HepG2 (cell line): ENCODE measurements around the gene HES1. TPM values are rescaled to one million over a fixed set of nuclear protein-coding genes. Genes with fewer than 3 reads are reported as not detected.

Experiments
- AGO2 ChIP-seq: fragments of 200-400 bp; formaldehyde crosslinking; optimal IDR thresholded peaks from 2 replicates; pipeline ENCODE3; 2017; ENCODE audit warnings: mild to moderate bottlenecking, low read depth, low read length, moderate library complexity
- BHLHE40 ChIP-seq: IDR thresholded peaks from 2 replicates; pipeline ENCODE4 v1.6.1; 2011; ENCODE audit warnings: low read length, improper control_type of control experiment
- CHD2 ChIP-seq: IDR thresholded peaks from 2 replicates; pipeline ENCODE4 v1.6.1; 2011; ENCODE audit warnings: low read depth, low read length, improper control_type of control experiment
- ELF3 ChIP-seq: IDR thresholded peaks from 2 replicates; pipeline ENCODE4 v1.6.1; 2016; ENCODE audit warnings: missing genetic modification reagents, missing compliant biosample characterization
- HNRNPLL ChIP-seq: fragments of 200-400 bp; formaldehyde crosslinking; IDR thresholded peaks from 2 replicates; pipeline ENCODE4 v1.6.1; 2017; ENCODE audit warnings: mild to moderate bottlenecking, low read depth, low read length; ENCODE audit not compliant: poor library complexity, severe bottlenecking
- KAT7 ChIP-seq: IDR thresholded peaks from 2 replicates; pipeline ENCODE4 v1.6.1; 2018; ENCODE audit warnings: borderline replicate concordance, missing compliant biosample characterization
- KLF9 ChIP-seq: IDR thresholded peaks from 2 replicates; pipeline ENCODE4 v1.6.1; 2016; ENCODE audit warnings: low read depth
- MEF2D ChIP-seq: sonication (generic); formaldehyde crosslinking; IDR thresholded peaks from 2 replicates; pipeline ENCODE4 v1.5.1; 2020; ENCODE audit warnings: mild to moderate bottlenecking, missing genetic modification reagents
- NCOR1 ChIP-seq: fragments of 200-600 bp; sonication (generic); IDR thresholded peaks from 2 replicates; pipeline ENCODE4 v1.7.0; 2017; ENCODE audit warnings: antibody characterized with exemption, low read length, borderline replicate concordance
- NR3C1 ChIP-seq: sonication (generic); formaldehyde crosslinking; IDR thresholded peaks from 2 replicates; pipeline ENCODE4 v1.4.0; 2020; ENCODE audit warnings: missing genetic modification reagents
- PHF8 ChIP-seq: sonication (generic); formaldehyde crosslinking; IDR thresholded peaks from 2 replicates; pipeline ENCODE4 v1.5.0; 2020; ENCODE audit warnings: missing genetic modification reagents
- SIX1 ChIP-seq: sonication (generic); formaldehyde crosslinking; IDR thresholded peaks from 2 replicates; pipeline ENCODE4 v1.4.0; 2020; ENCODE audit warnings: missing genetic modification reagents, borderline replicate concordance
- SIX4 ChIP-seq: sonication (generic); formaldehyde crosslinking; IDR thresholded peaks from 2 replicates; pipeline ENCODE4 v1.4.0; 2020; ENCODE audit warnings: missing genetic modification reagents
- TBL1XR1 ChIP-seq: fragments of 150-350 bp; IDR thresholded peaks from 2 replicates; pipeline ENCODE4 v1.6.1; 2014; ENCODE audit warnings: borderline replicate concordance, low read length; ENCODE audit not compliant: partially characterized antibody
- TEAD2 ChIP-seq: sonication (generic); formaldehyde crosslinking; IDR thresholded peaks from 2 replicates; pipeline ENCODE4 v1.9.0; 2021; ENCODE audit warnings: missing genetic modification reagents
- ZC3H4 ChIP-seq: sonication (generic); formaldehyde crosslinking; IDR thresholded peaks from 2 replicates; pipeline ENCODE4 v1.4.0; 2020; ENCODE audit warnings: missing genetic modification reagents, borderline replicate concordance
- ZNF263 ChIP-seq: sonication (generic); formaldehyde crosslinking; IDR thresholded peaks from 2 replicates; pipeline ENCODE4 v1.4.0; 2020; ENCODE audit warnings: missing genetic modification reagents
- ZNF3 ChIP-seq: IDR thresholded peaks from 2 replicates; pipeline ENCODE4 v1.7.0; 2017; ENCODE audit warnings: inconsistent platforms
- ZNF484 ChIP-seq: sonication (generic); formaldehyde crosslinking; IDR thresholded peaks from 2 replicates; pipeline ENCODE4 v1.5.1; 2020; ENCODE audit warnings: mild to moderate bottlenecking, low read depth, missing genetic modification reagents, borderline replicate concordance
- ZNF558 ChIP-seq: sonication (generic); formaldehyde crosslinking; IDR thresholded peaks from 2 replicates; pipeline ENCODE4 v1.9.0; 2022; ENCODE audit warnings: mild to moderate bottlenecking, missing genetic modification reagents, borderline replicate concordance
- ZNF577 ChIP-seq: sonication (generic); formaldehyde crosslinking; IDR thresholded peaks from 2 replicates; pipeline ENCODE4 v1.4.0; 2020; ENCODE audit warnings: mild to moderate bottlenecking, low read depth, missing genetic modification reagents, borderline replicate concordance
- ZNF670 ChIP-seq: sonication (generic); formaldehyde crosslinking; IDR thresholded peaks from 2 replicates; pipeline ENCODE4 v1.8.0; 2022; ENCODE audit warnings: mild to moderate bottlenecking, missing genetic modification reagents, borderline replicate concordance
- ZNF792 ChIP-seq: IDR thresholded peaks from 2 replicates; pipeline ENCODE4 v1.6.1; 2016
- ZNF879 ChIP-seq: sonication (generic); formaldehyde crosslinking; IDR thresholded peaks from 2 replicates; pipeline ENCODE4 v1.8.1; 2023; ENCODE audit warnings: missing genetic modification reagents
- polyA plus RNA-seq, 8 experiments: library from polyadenylated mRNA; depleted of rRNA in 3 of 8; stranded (reverse) in 7 of 8; unstranded in 1 of 8; fragments of >200 nt; fragmentation: Illumina TruSeq in 4 of 8; extraction: Trizol in 4 of 8; gene quantifications; 2 replicates each; pipeline versions ENCODE4 v1.2.1 to v1.2.3, GENCODE V29; 2011 to 2016; ENCODE audit warnings: low read depth in 4 of 8, missing spikeins in 1 of 8, mixed read lengths in 1 of 8; ENCODE audit not compliant: insufficient read depth in 1 of 8
- total RNA-seq, 5 experiments: library from RNA; depleted of rRNA; stranded (reverse); fragments of >200 nt; fragmentation: Illumina TruSeq; extraction: Trizol; gene quantifications; 2 replicates each; pipeline ENCODE4 v1.2.3, GENCODE V29; 2016; ENCODE audit warnings: low read depth in 1 of 5
- TF ChIP-seq, protein P1 (sequence below): sonication (generic); formaldehyde crosslinking; IDR thresholded peaks from 2 replicates; pipeline ENCODE4 v1.9.0; 2021; ENCODE audit warnings: missing genetic modification reagents, borderline replicate concordance
- TF ChIP-seq, protein P2 (sequence below): sonication (generic); formaldehyde crosslinking; IDR thresholded peaks from 2 replicates; pipeline ENCODE4 v1.8.0; 2022; ENCODE audit warnings: mild to moderate bottlenecking, missing genetic modification reagents; ENCODE audit not compliant: insufficient replicate concordance
- TF ChIP-seq, protein P3 (sequence below): IDR thresholded peaks from 2 replicates; pipeline ENCODE4 v1.6.1; 2016; ENCODE audit warnings: low read depth, control low read depth
- TF ChIP-seq, protein P4 (sequence below): sonication (generic); formaldehyde crosslinking; IDR thresholded peaks from 2 replicates; pipeline ENCODE4 v1.5.0; 2020; ENCODE audit warnings: missing genetic modification reagents

The HES1 gene
- total and polyA plus RNA-seq, 2 of the 13 experiments (the other 11 are each of a cell fraction or from before 2014, with no cell fraction given): 15.4 to 19.8 TPM

DNA sequence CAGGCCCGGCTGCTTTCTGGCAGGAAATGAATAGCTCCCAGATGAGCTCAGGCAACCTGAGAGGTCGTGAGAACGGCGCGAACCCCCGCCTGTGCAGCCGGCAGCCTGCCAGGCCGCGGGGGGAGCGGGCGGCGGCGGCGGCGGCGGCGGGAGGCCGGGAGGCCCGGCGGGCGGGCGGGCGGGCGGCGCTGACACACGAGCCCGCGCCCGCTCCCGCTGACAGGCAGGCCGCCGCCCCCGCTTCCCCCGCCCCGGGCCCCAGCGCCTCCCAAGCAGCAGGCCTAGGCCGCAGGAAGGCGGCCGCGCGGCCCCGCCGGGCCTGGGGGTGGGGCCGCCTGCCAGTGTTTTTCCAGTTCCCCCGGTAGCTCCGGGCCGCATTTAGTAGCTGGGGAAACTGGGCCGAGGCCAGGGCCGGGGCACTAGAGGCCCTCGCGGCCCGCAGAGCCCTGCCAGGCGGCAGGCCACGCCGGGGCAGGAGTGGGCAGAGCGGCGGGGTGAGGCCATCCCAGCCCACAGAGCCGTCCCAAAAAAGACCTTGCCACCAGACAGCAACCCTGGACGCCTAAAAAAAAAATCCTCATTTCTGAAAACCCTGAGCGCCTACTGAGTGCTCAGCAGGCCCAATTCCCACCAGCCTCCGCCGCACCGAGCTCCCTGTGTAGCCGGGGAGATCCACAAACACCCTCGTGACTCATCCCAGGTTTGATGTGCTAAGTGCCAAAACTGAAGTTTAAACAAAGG lies 5.6 kb downstream of the HES1 start (continued):
- TF ChIP-seq TBL1XR1: no peak
- no peak for TF ChIP-seq BHLHE40
- TF ChIP-seq SIX1 (CRISPR knock-in tag): no peak
- no peak for TF ChIP-seq CHD2
- peak; percentile 85 for TF ChIP-seq PHF8 (CRISPR knock-in tag)
- no peak for TF ChIP-seq AGO2
- 0 out of 2 replicates have a peak, but pooled peaks have one; percentile 39 for TF ChIP-seq ZNF558 (CRISPR knock-in tag)
- TF ChIP-seq, protein P1, sequence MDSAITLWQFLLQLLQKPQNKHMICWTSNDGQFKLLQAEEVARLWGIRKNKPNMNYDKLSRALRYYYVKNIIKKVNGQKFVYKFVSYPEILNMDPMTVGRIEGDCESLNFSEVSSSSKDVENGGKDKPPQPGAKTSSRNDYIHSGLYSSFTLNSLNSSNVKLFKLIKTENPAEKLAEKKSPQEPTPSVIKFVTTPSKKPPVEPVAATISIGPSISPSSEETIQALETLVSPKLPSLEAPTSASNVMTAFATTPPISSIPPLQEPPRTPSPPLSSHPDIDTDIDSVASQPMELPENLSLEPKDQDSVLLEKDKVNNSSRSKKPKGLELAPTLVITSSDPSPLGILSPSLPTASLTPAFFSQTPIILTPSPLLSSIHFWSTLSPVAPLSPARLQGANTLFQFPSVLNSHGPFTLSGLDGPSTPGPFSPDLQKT (CRISPR knock-in tag): no peak
- TF ChIP-seq NCOR1: no peak
- TF ChIP-seq NR3C1: no peak
- TF ChIP-seq ZNF3 (CRISPR knock-in tag): no peak
- TF ChIP-seq ELF3: no peak
- 0 out of 2 replicates have a peak, but pooled peaks have one; percentile 13 for TF ChIP-seq ZNF263 (CRISPR knock-in tag)
- TF ChIP-seq ZNF670: peak; percentile 72; the same call in 1 of the 2 replicates
- TF ChIP-seq ZNF577 (CRISPR knock-in tag): no peak
- no peak for TF ChIP-seq ZNF484 (CRISPR knock-in tag)
- peak; percentile 13; the same call in 1 of the 2 replicates for TF ChIP-seq ZNF792 (CRISPR knock-in tag)
- no peak for TF ChIP-seq SIX4 (CRISPR knock-in tag)
- TF ChIP-seq TEAD2: no peak
- TF ChIP-seq, protein P2, sequence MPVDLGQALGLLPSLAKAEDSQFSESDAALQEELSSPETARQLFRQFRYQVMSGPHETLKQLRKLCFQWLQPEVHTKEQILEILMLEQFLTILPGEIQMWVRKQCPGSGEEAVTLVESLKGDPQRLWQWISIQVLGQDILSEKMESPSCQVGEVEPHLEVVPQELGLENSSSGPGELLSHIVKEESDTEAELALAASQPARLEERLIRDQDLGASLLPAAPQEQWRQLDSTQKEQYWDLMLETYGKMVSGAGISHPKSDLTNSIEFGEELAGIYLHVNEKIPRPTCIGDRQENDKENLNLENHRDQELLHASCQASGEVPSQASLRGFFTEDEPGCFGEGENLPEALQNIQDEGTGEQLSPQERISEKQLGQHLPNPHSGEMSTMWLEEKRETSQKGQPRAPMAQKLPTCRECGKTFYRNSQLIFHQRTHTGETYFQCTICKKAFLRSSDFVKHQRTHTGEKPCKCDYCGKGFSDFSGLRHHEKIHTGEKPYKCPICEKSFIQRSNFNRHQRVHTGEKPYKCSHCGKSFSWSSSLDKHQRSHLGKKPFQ: peak; percentile 91
- no peak for TF ChIP-seq KLF9 (CRISPR knock-in tag)
- TF ChIP-seq, protein P3, sequence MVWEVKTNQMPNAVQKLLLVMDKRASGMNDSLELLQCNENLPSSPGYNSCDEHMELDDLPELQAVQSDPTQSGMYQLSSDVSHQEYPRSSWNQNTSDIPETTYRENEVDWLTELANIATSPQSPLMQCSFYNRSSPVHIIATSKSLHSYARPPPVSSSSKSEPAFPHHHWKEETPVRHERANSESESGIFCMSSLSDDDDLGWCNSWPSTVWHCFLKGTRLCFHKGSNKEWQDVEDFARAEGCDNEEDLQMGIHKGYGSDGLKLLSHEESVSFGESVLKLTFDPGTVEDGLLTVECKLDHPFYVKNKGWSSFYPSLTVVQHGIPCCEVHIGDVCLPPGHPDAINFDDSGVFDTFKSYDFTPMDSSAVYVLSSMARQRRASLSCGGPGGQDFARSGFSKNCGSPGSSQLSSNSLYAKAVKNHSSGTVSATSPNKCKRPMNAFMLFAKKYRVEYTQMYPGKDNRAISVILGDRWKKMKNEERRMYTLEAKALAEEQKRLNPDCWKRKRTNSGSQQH: peak; percentile 74; the same call in 1 of the 2 replicates
- TF ChIP-seq MEF2D: no peak
- no peak for TF ChIP-seq ZNF879
- 0 out of 2 replicates have a peak, but pooled peaks have one; percentile 56 for TF ChIP-seq ZC3H4 (CRISPR knock-in tag)
- peak; percentile 50 for TF ChIP-seq HNRNPLL
- TF ChIP-seq KAT7 (CRISPR knock-in tag): no peak
- TF ChIP-seq, protein P4, sequence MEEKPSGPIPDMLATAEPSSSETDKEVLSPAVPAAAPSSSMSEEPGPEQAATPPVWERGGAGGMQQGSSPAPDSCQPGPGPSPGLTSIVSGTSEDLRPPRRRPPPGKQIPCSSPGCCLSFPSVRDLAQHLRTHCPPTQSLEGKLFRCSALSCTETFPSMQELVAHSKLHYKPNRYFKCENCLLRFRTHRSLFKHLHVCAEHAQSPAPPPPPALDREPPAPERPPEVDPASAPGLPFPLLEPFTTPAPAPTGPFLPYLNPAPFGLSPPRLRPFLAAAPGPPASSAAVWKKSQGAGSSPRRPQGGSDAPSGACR (CRISPR knock-in tag): no peak
